B cell (primary cell): ENCODE measurements around the gene CCDC186.

Experiments used
- EZH2 ChIP-seq: IDR thresholded peaks from 2 replicates; pipeline ENCODE4 v1.6.1; 2012; ENCODE audit warnings: borderline replicate concordance, low read depth, mild to moderate bottlenecking, moderate library complexity, low read length; ENCODE audit not compliant: insufficient read depth, poor library complexity, severe bottlenecking
- TF ChIP-seq, protein P1 (sequence below): fragments of 200-600 bp; IDR thresholded peaks from one replicate; pipeline ENCODE4 v1.8.0; 2022; ENCODE audit warnings: antibody characterized with exemption, mild to moderate bottlenecking

DNA sequence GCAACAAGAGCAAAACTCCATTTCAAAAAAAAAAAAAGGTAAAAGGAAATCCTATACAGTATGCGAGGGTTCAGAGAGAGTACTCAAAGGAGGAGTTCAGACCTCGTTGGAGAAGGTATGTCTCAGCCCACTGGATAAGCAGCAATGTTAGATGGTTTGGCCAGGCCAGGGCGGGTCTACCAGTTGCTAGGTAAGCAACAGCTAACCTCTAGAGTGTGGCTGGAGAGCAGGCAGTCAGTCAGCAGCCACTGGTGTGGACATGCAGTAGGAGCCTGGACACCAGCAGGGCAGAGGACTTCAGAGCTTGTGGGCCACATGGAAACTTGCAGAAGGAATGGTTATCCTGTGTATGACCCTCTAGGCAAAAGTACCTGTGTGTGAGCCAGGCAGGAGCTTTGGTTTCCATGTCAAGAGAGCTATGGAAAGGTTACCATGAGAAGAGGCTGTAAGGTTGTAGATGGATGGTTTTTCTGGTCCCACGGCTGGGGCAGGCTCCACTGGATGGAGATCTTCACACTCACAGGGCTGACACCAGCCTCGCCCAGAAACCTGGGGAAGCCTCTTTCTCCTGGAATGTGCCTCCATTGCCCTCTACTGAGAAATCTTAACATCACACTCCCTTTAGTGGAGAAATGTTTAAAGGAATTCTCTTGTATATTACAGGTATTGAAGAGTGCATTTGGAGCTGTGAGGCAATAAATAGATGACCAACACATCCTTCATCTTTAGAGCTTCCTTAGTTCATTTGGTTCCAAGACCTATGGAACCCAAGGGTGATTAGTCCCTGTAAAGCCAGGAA is 63.6 kb downstream of the CCDC186 start:
- TF ChIP-seq, protein P1, sequence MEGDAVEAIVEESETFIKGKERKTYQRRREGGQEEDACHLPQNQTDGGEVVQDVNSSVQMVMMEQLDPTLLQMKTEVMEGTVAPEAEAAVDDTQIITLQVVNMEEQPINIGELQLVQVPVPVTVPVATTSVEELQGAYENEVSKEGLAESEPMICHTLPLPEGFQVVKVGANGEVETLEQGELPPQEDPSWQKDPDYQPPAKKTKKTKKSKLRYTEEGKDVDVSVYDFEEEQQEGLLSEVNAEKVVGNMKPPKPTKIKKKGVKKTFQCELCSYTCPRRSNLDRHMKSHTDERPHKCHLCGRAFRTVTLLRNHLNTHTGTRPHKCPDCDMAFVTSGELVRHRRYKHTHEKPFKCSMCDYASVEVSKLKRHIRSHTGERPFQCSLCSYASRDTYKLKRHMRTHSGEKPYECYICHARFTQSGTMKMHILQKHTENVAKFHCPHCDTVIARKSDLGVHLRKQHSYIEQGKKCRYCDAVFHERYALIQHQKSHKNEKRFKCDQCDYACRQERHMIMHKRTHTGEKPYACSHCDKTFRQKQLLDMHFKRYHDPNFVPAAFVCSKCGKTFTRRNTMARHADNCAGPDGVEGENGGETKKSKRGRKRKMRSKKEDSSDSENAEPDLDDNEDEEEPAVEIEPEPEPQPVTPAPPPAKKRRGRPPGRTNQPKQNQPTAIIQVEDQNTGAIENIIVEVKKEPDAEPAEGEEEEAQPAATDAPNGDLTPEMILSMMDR: no peak
- TF ChIP-seq EZH2: no peak
